Karpas-422 (cell line): ENCODE results near the gene LMOD3. TPM values are rescaled to one million over a fixed set of nuclear protein-coding genes. Genes with fewer than 3 reads are reported as not detected.

Experiments
- DNase-seq: peaks from one replicate; pipeline ENCODE4 v3.0.0-alpha.2; 2015
- H2AFZ ChIP-seq: fragments of 200-600 bp; sonication (generic); 2 replicates; pipeline ENCODE4 v1.6.1; 2014; ENCODE audit warnings: antibody characterized with exemption, low read length, mixed read lengths
- H3K27ac ChIP-seq: fragments of 200-600 bp; sonication (generic); 2 replicates; pipeline ENCODE4 v1.5.1; 2014; ENCODE audit warnings: mild to moderate bottlenecking, low read length, moderate library complexity
- H3K27me3 ChIP-seq: fragments of 200-600 bp; sonication (generic); 2 replicates; pipeline ENCODE4 v1.6.1; 2014; ENCODE audit warnings: low read length, mixed read lengths
- H3K36me3 ChIP-seq: fragments of 200-600 bp; sonication (generic); 2 replicates; pipeline ENCODE4 v1.6.1; 2014; ENCODE audit warnings: low read length, mixed read lengths; ENCODE audit not compliant: insufficient read depth
- H3K4me1 ChIP-seq: fragments of 200-600 bp; sonication (generic); 2 replicates; pipeline ENCODE4 v1.6.1; 2014; ENCODE audit warnings: mild to moderate bottlenecking, low read length, mixed read lengths
- H3K4me2 ChIP-seq: fragments of 200-600 bp; sonication (generic); 2 replicates; pipeline ENCODE4 v1.6.1; 2014; ENCODE audit warnings: low read length, low read depth, mild to moderate bottlenecking; ENCODE audit not compliant: poor library complexity, severe bottlenecking
- H3K4me3 ChIP-seq: fragments of 200-600 bp; sonication (generic); 2 replicates; pipeline ENCODE4 v1.5.1; 2014; ENCODE audit warnings: mild to moderate bottlenecking, antibody characterized with exemption, low read length, mixed read lengths
- H3K79me2 ChIP-seq: fragments of 200-600 bp; sonication (generic); 2 replicates; pipeline ENCODE4 v1.6.1; 2014; ENCODE audit warnings: mild to moderate bottlenecking, low read length, mixed read lengths
- H3K9ac ChIP-seq: fragments of 200-600 bp; sonication (generic); 2 replicates; pipeline ENCODE4 v1.6.0; 2014; ENCODE audit warnings: low read length
- H3K9me2 ChIP-seq: fragments of 200-600 bp; sonication (generic), shearing (Covaris generic); replicated peaks from 2 replicates; pipeline ENCODE4 v1.6.0; 2014; ENCODE audit warnings: mild to moderate bottlenecking, low read length, moderate library complexity; ENCODE audit not compliant: insufficient read depth
- H3K9me3 ChIP-seq: fragments of 300-700, 200-600 bp; sonication (generic); 2 replicates; pipeline ENCODE4 v1.6.1; 2014; ENCODE audit warnings: low read length, mixed read lengths
- H4K20me1 ChIP-seq: fragments of 200-600 bp; sonication (generic); 2 replicates; pipeline ENCODE4 v1.6.1; 2014; ENCODE audit warnings: mild to moderate bottlenecking, antibody characterized with exemption, low read length, low read depth; ENCODE audit not compliant: insufficient read depth
- total RNA-seq: library from RNA; depleted of rRNA; stranded (reverse); fragments of >200 nt; shearing (Covaris generic); gene quantifications from 2 replicates; pipeline ENCODE4 v1.2.3, GENCODE V29; 2014; ENCODE audit warnings: low replicate concordance

Gene LMOD3
- total RNA-seq, 1 experiment from 2014 or later = not detected

DNA sequence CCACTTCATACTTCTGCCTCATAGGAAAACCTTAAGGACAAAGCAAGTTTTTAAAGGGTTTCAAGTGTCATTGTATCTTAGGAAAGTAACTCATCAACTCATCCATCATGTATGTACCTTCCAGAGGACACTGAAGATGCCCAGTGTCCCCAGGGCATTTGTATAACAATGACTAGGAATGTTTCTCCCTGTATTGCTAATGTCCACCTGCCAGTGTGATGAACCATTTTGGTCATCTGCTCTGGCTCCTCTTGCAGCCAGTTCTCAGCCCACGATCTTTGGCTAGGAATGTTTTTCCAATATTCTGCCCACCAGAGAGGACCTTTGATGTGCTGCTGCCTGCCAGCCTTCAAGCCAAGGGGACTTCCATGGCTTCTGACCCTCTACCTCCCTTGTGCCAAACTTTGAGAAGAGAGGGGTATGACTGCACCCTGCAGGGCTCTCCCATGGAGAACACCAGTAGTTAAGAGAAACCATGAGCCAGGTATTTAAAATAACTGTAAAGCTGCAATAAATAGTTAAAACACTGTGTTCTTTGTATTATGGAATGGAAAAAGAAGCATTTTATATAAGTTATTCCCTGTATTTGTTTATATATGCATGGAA is 11.4 kb downstream of the LMOD3 start:
- no peak for DNase-seq
- H3K9ac ChIP-seq = no peak overlapping the region
- no peaks in the 10 kb centered on the region; the same call in 1 of the 2 replicates for H3K4me1 ChIP-seq
- H3K9me2 ChIP-seq = no peaks in the 10 kb centered on the region
- no peaks in the 10 kb centered on the region for H4K20me1 ChIP-seq
- no peak overlapping the region for H3K4me2 ChIP-seq
- no peaks in the 10 kb centered on the region for H3K79me2 ChIP-seq
- no peaks in the 10 kb centered on the region for H3K27me3 ChIP-seq
- H3K9me3 ChIP-seq = no peaks in the 10 kb centered on the region
- H3K27ac ChIP-seq = no peak overlapping the region
- H2AFZ ChIP-seq = no peak overlapping the region
- H3K4me3 ChIP-seq = no peak overlapping the region
- H3K36me3 ChIP-seq = no peaks in the 10 kb centered on the region

DNA sequence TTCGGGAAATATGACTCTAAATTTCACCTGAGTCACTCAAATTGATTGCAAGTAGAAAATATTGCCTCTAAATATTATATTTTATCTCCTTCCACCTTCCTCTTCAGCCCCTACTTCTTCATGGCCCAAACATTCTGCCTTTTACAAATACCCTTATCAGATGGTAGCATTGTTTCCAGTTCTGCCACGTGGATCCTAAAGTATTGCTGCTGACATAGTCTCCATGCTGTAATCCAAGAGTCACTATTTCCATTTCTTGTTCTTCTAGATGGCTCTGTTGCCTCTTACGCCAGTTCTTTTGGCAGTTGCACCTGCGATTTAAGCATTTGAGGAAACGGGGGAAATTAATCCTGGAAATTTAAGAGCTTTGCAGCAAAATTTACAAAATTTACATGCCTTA is 13.6 kb downstream of the LMOD3 start:
- no peak overlapping the region for H3K9ac ChIP-seq
- H3K79me2 ChIP-seq = no peaks in the 10 kb centered on the region
- H3K27ac ChIP-seq = no peak overlapping the region
- H3K4me3 ChIP-seq = no peak overlapping the region
- no peak for DNase-seq
- no peak overlapping the region for H3K4me2 ChIP-seq
- no peaks in the 10 kb centered on the region for H4K20me1 ChIP-seq
- 0 out of 2 replicates have a peak, but pooled peaks cover 6% of the 10 kb centered on the region for H3K36me3 ChIP-seq
- no peaks in the 10 kb centered on the region for H3K9me2 ChIP-seq
- peaks cover 5% of the 10 kb centered on the region for H3K4me1 ChIP-seq
- H3K27me3 ChIP-seq = no peaks in the 10 kb centered on the region
- H2AFZ ChIP-seq = no peak overlapping the region
- no peaks in the 10 kb centered on the region for H3K9me3 ChIP-seq

GRCh38 chr3:69107841-69108240 is 14.6 kb downstream of the LMOD3 start:
- H3K4me1 ChIP-seq = peaks cover 5% of the 10 kb centered on the region
- H3K79me2 ChIP-seq = no peaks in the 10 kb centered on the region
- H3K27me3 ChIP-seq = no peaks in the 10 kb centered on the region
- H3K9ac ChIP-seq = no peak overlapping the region
- no peak overlapping the region for H2AFZ ChIP-seq
- H3K27ac ChIP-seq = no peak overlapping the region
- H3K4me3 ChIP-seq = no peak overlapping the region
- H3K4me2 ChIP-seq = no peak overlapping the region
- no peaks in the 10 kb centered on the region for H4K20me1 ChIP-seq
- H3K9me2 ChIP-seq = no peaks in the 10 kb centered on the region
- H3K9me3 ChIP-seq = no peaks in the 10 kb centered on the region
- H3K36me3 ChIP-seq = 0 out of 2 replicates have a peak, but pooled peaks cover 6% of the 10 kb centered on the region
- DNase-seq = no peak

- Histone ChIP-seq H3K4me1 (peaks cover 5% of the 10 kb centered on the region), H3K27me3 (no peaks in the 10 kb centered on the region), H3K4me3 (no peak overlapping the region), H3K9ac (no peak overlapping the region), H3K36me3 (0 out of 2 replicates have a peak, but pooled peaks cover 6% of the 10 kb centered on the region), H3K9me2 (no peaks in the 10 kb centered on the region), H3K79me2 (no peaks in the 10 kb centered on the region), H3K27ac (no peak overlapping the region), H3K4me2 (no peak overlapping the region), H4K20me1 (no peaks in the 10 kb centered on the region), H3K9me3 (no peaks in the 10 kb centered on the region), H2AFZ (no peak overlapping the region)
- DNase-seq = no peak
These were observed 17.1 kb downstream of the LMOD3 start for GRCh38 chr3:69105320-69105719.

DNA sequence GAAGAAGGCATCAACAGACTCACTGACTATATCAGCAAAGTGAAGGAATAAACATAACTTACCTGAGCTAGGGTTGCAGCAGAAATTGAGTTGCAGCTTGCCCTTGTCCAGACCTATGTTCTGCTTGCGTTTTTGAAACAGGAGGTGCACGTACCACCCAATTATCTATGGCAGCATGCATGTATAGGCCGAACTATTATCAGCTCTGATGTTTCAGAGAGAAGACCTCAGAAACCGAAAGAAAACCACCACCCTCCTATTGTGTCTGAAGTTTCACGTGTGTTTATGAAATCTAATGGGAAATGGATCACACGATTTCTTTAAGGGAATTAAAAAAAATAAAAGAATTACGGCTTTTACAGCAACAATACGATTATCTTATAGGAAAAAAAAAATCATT is 17.8 kb downstream of the LMOD3 start:
- Histone ChIP-seq H3K9ac (no peak overlapping the region), H3K4me3 (no peak overlapping the region), H3K9me3 (no peaks in the 10 kb centered on the region), H4K20me1 (no peaks in the 10 kb centered on the region), H3K36me3 (0 out of 2 replicates have a peak, but pooled peaks cover 6% of the 10 kb centered on the region), H2AFZ (no peak overlapping the region), H3K9me2 (no peaks in the 10 kb centered on the region), H3K27me3 (no peaks in the 10 kb centered on the region), H3K4me2 (no peak overlapping the region), H3K27ac (no peak overlapping the region), H3K4me1 (peaks cover 5% of the 10 kb centered on the region), H3K79me2 (peaks cover 1% of the 10 kb centered on the region; the same call in 1 of the 2 replicates)
- DNase-seq = no peak

DNA sequence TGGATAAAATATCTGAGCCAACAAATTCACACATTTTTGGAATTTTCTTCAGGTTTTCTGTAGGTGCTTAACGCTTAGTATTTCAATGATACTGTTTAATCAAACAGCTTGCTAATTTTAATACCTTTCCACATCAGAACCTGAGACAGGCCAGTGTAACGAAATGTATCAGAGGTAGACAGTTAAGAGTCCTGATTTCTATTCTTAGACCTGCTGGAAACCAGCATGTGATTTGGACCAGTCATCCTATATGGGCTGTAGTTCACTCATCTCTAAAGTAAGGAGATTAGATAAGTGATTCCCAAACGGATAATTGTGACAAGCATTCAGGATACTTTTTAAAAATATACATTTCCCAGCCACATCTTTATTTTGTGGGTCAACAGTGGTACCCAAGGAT is 19.3 kb downstream of the LMOD3 start:
- no peak for DNase-seq
- no peak overlapping the region for H2AFZ ChIP-seq
- no peaks in the 10 kb centered on the region for H3K9me2 ChIP-seq
- H3K36me3 ChIP-seq = 0 out of 2 replicates have a peak, but pooled peaks cover 6% of the 10 kb centered on the region
- peaks cover 5% of the 10 kb centered on the region for H3K4me1 ChIP-seq
- no peaks in the 10 kb centered on the region for H4K20me1 ChIP-seq
- H3K27me3 ChIP-seq = no peaks in the 10 kb centered on the region
- no peak overlapping the region for H3K4me3 ChIP-seq
- H3K9me3 ChIP-seq = no peaks in the 10 kb centered on the region
- H3K27ac ChIP-seq = no peak overlapping the region
- H3K9ac ChIP-seq = no peak overlapping the region
- H3K79me2 ChIP-seq = peaks cover 3% of the 10 kb centered on the region; the same call in 1 of the 2 replicates
- no peak overlapping the region for H3K4me2 ChIP-seq

DNA sequence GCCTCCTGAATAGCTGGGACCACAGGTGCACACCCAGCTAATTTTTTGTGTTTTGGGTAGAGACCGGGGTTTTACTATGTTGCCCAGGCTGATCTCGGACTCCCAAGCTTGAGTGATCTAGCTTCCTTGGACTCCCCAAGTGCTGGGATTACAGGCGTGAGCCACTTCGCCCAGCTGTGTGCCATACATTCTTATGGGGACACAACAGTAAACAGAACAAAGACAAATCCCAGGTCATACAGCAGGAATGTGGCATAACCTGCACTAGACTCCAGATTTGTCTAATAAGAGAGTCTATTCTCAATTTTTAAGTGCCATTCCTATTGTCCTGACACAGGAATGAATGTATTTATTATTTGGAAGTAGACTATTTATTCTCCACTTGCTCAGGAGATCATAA is 20.0 kb downstream of the LMOD3 start:
- Histone ChIP-seq H3K27me3 (no peaks in the 10 kb centered on the region), H4K20me1 (no peaks in the 10 kb centered on the region), H3K9me3 (no peaks in the 10 kb centered on the region), H3K36me3 (0 out of 2 replicates have a peak, but pooled peaks cover 6% of the 10 kb centered on the region), H3K9ac (no peak overlapping the region), H3K4me2 (no peak overlapping the region), H3K9me2 (no peaks in the 10 kb centered on the region), H2AFZ (no peak overlapping the region), H3K79me2 (peaks cover 7% of the 10 kb centered on the region; the same call in 1 of the 2 replicates), H3K4me1 (peaks cover 5% of the 10 kb centered on the region), H3K4me3 (no peak overlapping the region), H3K27ac (no peak overlapping the region)
- DNase-seq = no peak

DNA sequence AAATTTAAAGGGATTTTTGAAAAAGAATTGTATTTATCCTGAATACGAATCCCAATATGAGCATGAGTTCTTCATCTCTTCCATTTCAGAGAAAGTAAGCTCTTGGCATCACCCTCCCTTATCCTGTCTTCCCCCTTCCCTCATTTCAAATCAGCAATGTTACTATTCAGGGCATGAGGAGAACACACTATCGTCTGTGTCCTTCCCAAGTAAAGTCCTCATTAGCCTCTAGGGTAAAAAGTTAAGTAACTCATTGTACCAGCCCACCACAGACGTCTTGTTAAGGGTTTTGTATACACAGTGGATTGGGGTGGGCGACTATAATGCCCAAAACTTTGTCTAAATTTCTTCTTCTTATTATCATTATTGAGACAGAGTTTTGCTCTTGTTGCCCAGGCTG is 22.8 kb downstream of the LMOD3 start:
- H3K27ac ChIP-seq = no peak overlapping the region
- no peak overlapping the region for H3K9ac ChIP-seq
- H3K36me3 ChIP-seq = 0 out of 2 replicates have a peak, but pooled peaks cover 5% of the 10 kb centered on the region
- no peak overlapping the region for H3K4me3 ChIP-seq
- no peaks in the 10 kb centered on the region for H3K27me3 ChIP-seq
- H4K20me1 ChIP-seq = no peaks in the 10 kb centered on the region
- H3K4me2 ChIP-seq = no peak overlapping the region
- H3K4me1 ChIP-seq = no peaks in the 10 kb centered on the region
- H2AFZ ChIP-seq = no peak overlapping the region
- no peaks in the 10 kb centered on the region for H3K9me3 ChIP-seq
- H3K9me2 ChIP-seq = no peaks in the 10 kb centered on the region
- peaks cover 11% of the 10 kb centered on the region; the same call in 1 of the 2 replicates for H3K79me2 ChIP-seq
- DNase-seq = no peak
